ENCODE results near the gene NR1I2. TPM values are rescaled to one million over a fixed set of nuclear protein-coding genes. Genes with fewer than 3 reads are reported as not detected.
A peak's percentile ranks its signal among the peaks of the same experiment; 100 is the strongest.

The NR1I2 gene
- total and polyA plus RNA-seq, 8 donors, result 0.12 to 0.91 (median 0.44) TPM

- H3K4me1 ChIP-seq, result no peaks in the 10 kb centered on the region
- H3K9me3 ChIP-seq, result no peaks in the 10 kb centered on the region
- DNase-seq, result peak in 1 of 4 donors; percentile 57
- intact Hi-C loops (cut with DNase I), result no loop called here
- no peaks in the 10 kb centered on the region for H3K27me3 ChIP-seq
- ATAC-seq, result no peak
- H3K4me3 ChIP-seq, result no peak overlapping the region
- H3K27ac ChIP-seq, result no peak overlapping the region
- no peaks in the 10 kb centered on the region for H3K36me3 ChIP-seq
- no peak for TF ChIP-seq CTCF (IDR thresholded peaks at IDR 0.05)
Observed at GRCh38 chr3:119767936-119768601, 13.8 kb upstream of the NR1I2 start.

GRCh38 chr3:119768668-119769393 is 13.1 kb upstream of the NR1I2 start:
- DNase-seq, result no peak
- no peak for TF ChIP-seq CTCF (IDR thresholded peaks at IDR 0.05)
- no peaks in the 10 kb centered on the region for H3K27me3 ChIP-seq

GRCh38 chr3:119769394-119770149 is 12.3 kb upstream of the NR1I2 start:
- H3K9me3 ChIP-seq, result no peaks in the 10 kb centered on the region
- H3K27me3 ChIP-seq, result no peaks in the 10 kb centered on the region
- intact Hi-C loops (cut with DNase I), result no loop called here
- H3K27ac ChIP-seq, result no peak overlapping the region
- H3K36me3 ChIP-seq, result no peaks in the 10 kb centered on the region
- H3K4me1 ChIP-seq, result no peaks in the 10 kb centered on the region
- no peak for DNase-seq
- TF ChIP-seq CTCF (IDR thresholded peaks at IDR 0.05), result no peak
- H3K4me3 ChIP-seq, result no peak overlapping the region
- ATAC-seq, result peak; percentile 58

More at GRCh38 chr3:119768668-119769393, 13.1 kb upstream of the NR1I2 start:
- Histone ChIP-seq H3K4me3 (no peak overlapping the region), H3K9me3 (no peaks in the 10 kb centered on the region), H3K4me1 (no peaks in the 10 kb centered on the region), H3K36me3 (no peaks in the 10 kb centered on the region), H3K27ac (no peak overlapping the region)
- intact Hi-C loops (cut with DNase I), result no loop called here
- ATAC-seq, result no peak

GRCh38 chr3:119774444-119774843 is 7.5 kb upstream of the NR1I2 start:
- no peak for TF ChIP-seq CTCF (IDR thresholded peaks at IDR 0.05)
- peak in 2 of 4 donors; percentile 26 to 51 for DNase-seq
- no peaks in the 10 kb centered on the region for H3K27me3 ChIP-seq
- H3K4me1 ChIP-seq, result peaks cover 0 to 3% of the 10 kb centered on the region in 2 donors
- H3K27ac ChIP-seq, result no peak overlapping the region
- no peak overlapping the region for H3K4me3 ChIP-seq
- peaks cover 0 to 2% of the 10 kb centered on the region in 2 donors for H3K9me3 ChIP-seq
- intact Hi-C loops (cut with DNase I), result no loop called here
- no peaks in the 10 kb centered on the region for H3K36me3 ChIP-seq
- ATAC-seq, result no peak

GRCh38 chr3:119776304-119776703 is 5.6 kb upstream of the NR1I2 start:
- Histone ChIP-seq H3K36me3 (no peaks in the 10 kb centered on the region), H3K27ac (no peak overlapping the region), H3K27me3 (no peaks in the 10 kb centered on the region), H3K9me3 (peaks cover 0 to 2% of the 10 kb centered on the region in 2 donors), H3K4me3 (no peak overlapping the region), H3K4me1 (peaks cover 0 to 3% of the 10 kb centered on the region in 2 donors)
- intact Hi-C loops (cut with DNase I), result no loop called here
- DNase-seq, result no peak
- ATAC-seq, result no peak
- no peak for TF ChIP-seq CTCF (IDR thresholded peaks at IDR 0.05)
